Measurements from ENCODE around the gene SLC16A2.

Gene SLC16A2

DNA sequence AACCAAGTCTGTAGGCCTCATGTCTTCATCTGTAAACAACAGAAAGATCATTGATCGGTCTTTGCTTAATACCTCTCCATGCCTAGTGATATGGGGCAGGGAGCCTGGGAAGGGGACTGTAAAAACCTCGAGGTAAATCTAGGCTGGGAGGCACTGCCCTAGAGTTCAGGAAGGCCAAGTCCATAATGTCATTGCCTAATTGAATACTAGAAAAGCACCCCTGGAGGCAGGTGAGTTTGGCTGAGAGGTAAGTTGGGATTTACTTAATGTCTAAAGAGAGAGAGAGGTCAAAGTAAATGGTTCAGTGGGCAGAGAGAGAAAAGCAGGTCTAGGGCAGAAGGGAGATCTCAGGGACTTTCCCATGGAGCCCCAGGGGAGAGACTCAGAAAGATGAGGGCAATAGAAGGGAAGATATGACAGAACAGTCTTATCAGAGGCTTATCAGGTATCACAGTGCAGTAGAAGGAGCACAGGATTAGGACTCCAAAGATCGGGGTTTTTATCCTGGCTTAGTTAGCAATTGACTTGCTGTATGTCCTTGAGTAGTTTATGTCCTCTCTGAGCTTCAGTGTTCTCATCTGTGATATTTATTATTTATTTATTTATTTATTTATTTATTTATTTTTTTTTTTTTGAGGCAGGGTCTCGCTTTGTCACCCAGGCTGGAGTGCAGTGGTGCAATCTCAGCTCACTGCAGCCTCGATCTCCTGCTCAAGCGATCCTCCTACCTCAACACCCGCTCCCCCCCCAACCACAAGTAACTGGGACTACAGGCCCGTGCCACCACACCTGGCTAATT, 85.2 kb downstream of the SLC16A2 start:
- TF ChIP-seq CTCF (IDR thresholded peaks at IDR 0.05; ENCODE audit: low read depth, low read length), result no peak
- no peaks in the 10 kb centered on the region for H3K4me1 ChIP-seq
- no peak overlapping the region for H3K4me3 ChIP-seq (ENCODE audit: low read depth, low read length)
- no peaks in the 10 kb centered on the region for H3K9me3 ChIP-seq
- H3K27me3 ChIP-seq, result no peaks in the 10 kb centered on the region
- no peaks in the 10 kb centered on the region for H3K36me3 ChIP-seq
- DNase-seq, result no peak

DNA sequence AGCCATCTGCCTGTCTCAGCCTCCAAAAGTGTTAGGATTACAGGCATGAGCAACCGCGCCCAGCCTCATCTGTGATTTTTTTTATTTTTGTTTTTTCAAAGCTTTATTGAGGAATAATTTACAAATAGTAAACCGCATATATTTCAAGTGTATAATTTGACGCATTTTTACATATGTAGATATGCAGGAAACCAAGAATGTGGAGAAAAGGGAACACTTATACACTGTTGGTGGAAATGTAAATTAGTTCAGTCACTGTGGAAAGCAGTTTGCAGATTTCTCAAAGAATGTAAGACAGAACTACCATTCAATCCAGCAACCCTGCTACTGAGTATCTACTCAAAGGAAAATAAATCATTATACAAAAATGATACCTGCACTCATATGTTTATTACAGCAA, 85.9 kb downstream of the SLC16A2 start:
- Histone ChIP-seq H3K4me1 (no peaks in the 10 kb centered on the region), H3K4me3 (ENCODE audit: low read depth, low read length) (no peak overlapping the region), H3K27me3 (no peaks in the 10 kb centered on the region), H3K9me3 (no peaks in the 10 kb centered on the region), H3K36me3 (no peaks in the 10 kb centered on the region)
- no peak for DNase-seq
- TF ChIP-seq CTCF (IDR thresholded peaks at IDR 0.05; ENCODE audit: low read depth, low read length), result no peak

- Histone ChIP-seq H3K36me3 (no peaks in the 10 kb centered on the region), H3K27me3 (no peaks in the 10 kb centered on the region), H3K4me3 (ENCODE audit: low read depth, low read length) (no peak overlapping the region), H3K9me3 (no peaks in the 10 kb centered on the region), H3K4me1 (no peaks in the 10 kb centered on the region)
- no peak for TF ChIP-seq CTCF (IDR thresholded peaks at IDR 0.05; ENCODE audit: low read depth, low read length)
- no peak for DNase-seq
Observed at GRCh38 chrX:74509989-74510388, 88.7 kb downstream of the SLC16A2 start.

DNA sequence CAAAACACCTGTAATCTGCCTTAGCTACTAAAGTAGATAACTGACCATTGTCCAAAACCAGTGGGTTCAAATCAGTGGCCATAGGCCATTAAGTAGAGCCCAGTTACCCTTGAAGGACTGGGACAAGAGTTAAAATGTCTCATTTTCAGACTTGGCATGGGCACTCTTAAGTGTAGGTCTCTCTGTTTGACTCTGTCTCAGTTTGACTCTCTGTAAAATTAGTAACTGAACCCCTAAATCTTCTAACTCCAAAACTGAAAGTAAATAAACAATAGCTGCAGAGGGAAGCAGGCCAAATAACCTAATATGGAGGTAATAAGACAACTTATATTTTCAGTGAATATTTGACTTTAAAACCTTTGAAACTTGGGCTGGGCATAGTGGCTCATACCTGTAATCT, 89.1 kb downstream of the SLC16A2 start:
- H3K27me3 ChIP-seq, result no peaks in the 10 kb centered on the region
- TF ChIP-seq CTCF (IDR thresholded peaks at IDR 0.05; ENCODE audit: low read depth, low read length), result no peak
- no peak for DNase-seq

DNA sequence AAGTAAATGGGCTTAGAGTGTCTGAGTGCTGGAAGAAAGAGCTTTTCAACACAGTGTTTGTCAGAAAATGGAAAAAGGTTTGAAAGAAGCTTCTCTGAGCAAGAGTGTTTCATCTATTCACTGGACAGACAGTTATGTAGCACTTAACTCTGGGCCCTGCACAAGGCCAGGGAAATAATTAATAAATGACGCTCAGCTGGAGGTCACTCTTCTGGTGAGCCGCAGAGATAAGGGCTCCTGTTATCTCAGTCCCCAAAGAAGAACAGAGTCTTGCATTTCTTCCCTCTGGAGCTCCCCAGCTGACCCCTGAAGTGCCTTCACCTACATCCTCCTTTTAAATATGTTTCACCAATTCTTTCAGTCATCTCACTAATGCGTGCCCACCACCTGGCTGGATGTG, 90.4 kb downstream of the SLC16A2 start:
- no peak for DNase-seq
- no peak for TF ChIP-seq CTCF (IDR thresholded peaks at IDR 0.05; ENCODE audit: low read depth, low read length)
- no peaks in the 10 kb centered on the region for H3K27me3 ChIP-seq

More for the DNA sequence above, 89.1 kb downstream of the SLC16A2 start:
- Histone ChIP-seq H3K36me3 (no peaks in the 10 kb centered on the region), H3K4me3 (ENCODE audit: low read depth, low read length) (no peak overlapping the region), H3K4me1 (no peaks in the 10 kb centered on the region), H3K9me3 (no peaks in the 10 kb centered on the region)

DNA sequence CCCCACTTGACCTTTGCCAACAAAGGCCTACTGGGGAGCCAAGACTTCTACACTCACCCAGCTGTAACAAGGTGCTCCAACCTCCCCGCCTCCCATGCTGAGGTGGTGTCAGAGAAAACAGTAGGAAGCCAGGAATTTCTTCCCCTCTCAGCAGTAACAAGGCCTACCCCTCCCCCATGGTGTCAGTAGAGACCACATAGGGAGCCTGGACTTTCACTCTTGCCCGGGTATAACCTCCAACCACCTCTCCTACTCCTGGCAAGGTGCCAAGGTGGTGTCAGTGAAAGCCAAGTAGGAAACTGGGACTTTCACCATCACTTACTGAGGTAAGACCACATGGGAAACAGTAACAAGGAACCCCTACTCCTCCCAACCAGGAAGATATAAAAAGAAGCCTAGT, 93.1 kb downstream of the SLC16A2 start:
- Histone ChIP-seq H3K9me3 (no peaks in the 10 kb centered on the region), H3K4me1 (no peaks in the 10 kb centered on the region), H3K27me3 (no peaks in the 10 kb centered on the region), H3K4me3 (ENCODE audit: low read depth, low read length) (no peak overlapping the region), H3K36me3 (no peaks in the 10 kb centered on the region)
- no peak for DNase-seq
- TF ChIP-seq CTCF (IDR thresholded peaks at IDR 0.05; ENCODE audit: low read depth, low read length), result no peak

More for the DNA sequence above, 90.4 kb downstream of the SLC16A2 start:
- no peaks in the 10 kb centered on the region for H3K4me1 ChIP-seq
- H3K4me3 ChIP-seq (ENCODE audit: low read depth, low read length), result no peak overlapping the region
- H3K36me3 ChIP-seq, result no peaks in the 10 kb centered on the region
- no peaks in the 10 kb centered on the region for H3K9me3 ChIP-seq
